Glutamatergic neuron (in vitro differentiated cells): ENCODE data around the gene KCNH4. TPM values are rescaled to one million over a fixed set of nuclear protein-coding genes. Genes with fewer than 3 reads are reported as not detected.

Source experiments
- DNase-seq: peaks from one replicate; pipeline ENCODE4 v3.0.0; 2022
- H3K27ac Mint-ChIP-seq: one replicate; pipeline ENCODE4 v1.8.0; 2020; ENCODE audit warnings: mild to moderate bottlenecking, mixed read lengths, inconsistent platforms; ENCODE audit not compliant: unreplicated experiment
- H3K27me3 Mint-ChIP-seq: one replicate; pipeline ENCODE4 v1.8.0; 2020; ENCODE audit warnings: mild to moderate bottlenecking, moderate library complexity, mixed read lengths, inconsistent platforms; ENCODE audit not compliant: unreplicated experiment
- H3K36me3 Mint-ChIP-seq: one replicate; pipeline ENCODE4 v1.8.0; 2020; ENCODE audit warnings: mild to moderate bottlenecking, mixed read lengths, inconsistent platforms; ENCODE audit not compliant: unreplicated experiment
- H3K4me1 Mint-ChIP-seq: one replicate; pipeline ENCODE4 v1.8.0; 2020; ENCODE audit warnings: mild to moderate bottlenecking, low read depth, mixed read lengths, inconsistent platforms; ENCODE audit not compliant: unreplicated experiment
- H3K4me3 Mint-ChIP-seq: one replicate; pipeline ENCODE4 v1.8.0; 2020; ENCODE audit warnings: mild to moderate bottlenecking, mixed read lengths, inconsistent platforms; ENCODE audit not compliant: unreplicated experiment
- H3K9me3 Mint-ChIP-seq: one replicate; pipeline ENCODE4 v1.8.0; 2020; ENCODE audit warnings: mild to moderate bottlenecking, moderate library complexity, mixed read lengths, inconsistent platforms; ENCODE audit not compliant: unreplicated experiment
- CTCF ChIP-seq: fragments of 200-600 bp; sonication (generic); IDR thresholded peaks from one replicate; pipeline ENCODE4 v1.5.0; 2021; ENCODE audit not compliant: partially characterized antibody, unreplicated experiment
- total RNA-seq: library from RNA; stranded (reverse); fragmentation: NEBNext Ultra II Directional; extraction: Animal tissue kit (Norgen Biotek cat#: 25700); gene quantifications from one replicate; pipeline ENCODE4 v1.2.1, GENCODE V29; 2021; ENCODE audit not compliant: unreplicated experiment

The KCNH4 gene
- total RNA-seq, 1 donor from 2014 or later, result 0.71 TPM

- H3K27ac Mint-ChIP-seq, result peak within 1 kb of the TSS; percentile 98
- DNase-seq, result peak; percentile 84
- H3K9me3 Mint-ChIP-seq, result peaks cover 8% of the 10 kb centered on the region
- no peaks in the 10 kb centered on the region for H3K36me3 Mint-ChIP-seq
- H3K4me1 Mint-ChIP-seq, result peaks cover 24% of the 10 kb centered on the region
- no peak for TF ChIP-seq CTCF
- H3K4me3 Mint-ChIP-seq, result peak within 1 kb of the TSS; percentile 74
- H3K27me3 Mint-ChIP-seq, result peaks cover 8% of the 10 kb centered on the region
Observed at GRCh38 chr17:42120770-42121769, 59.9 kb downstream of the KCNH4 start, which contains the start of gene KAT2A. KAT2A (minus strand) TSS chr17:42121367; CDS start chr17:42121304, 63 bp downstream.

GRCh38 chr17:42120161-42120769, 60.7 kb downstream of the KCNH4 start:
- H3K36me3 Mint-ChIP-seq, result no peaks in the 10 kb centered on the region
- no peak for TF ChIP-seq CTCF
- H3K9me3 Mint-ChIP-seq, result peaks cover 9% of the 10 kb centered on the region
- H3K4me1 Mint-ChIP-seq, result peaks cover 24% of the 10 kb centered on the region
- no peak for DNase-seq
- peak overlapping the region; percentile 55 for H3K27ac Mint-ChIP-seq
- H3K27me3 Mint-ChIP-seq, result peaks cover 8% of the 10 kb centered on the region
- peak overlapping the region; percentile 74 for H3K4me3 Mint-ChIP-seq

GRCh38 chr17:42119301-42119700, 61.6 kb downstream of the KCNH4 start:
- H3K4me1 Mint-ChIP-seq, result peaks cover 24% of the 10 kb centered on the region
- H3K27me3 Mint-ChIP-seq, result peaks cover 8% of the 10 kb centered on the region
- peaks cover 9% of the 10 kb centered on the region for H3K9me3 Mint-ChIP-seq
- no peaks in the 10 kb centered on the region for H3K36me3 Mint-ChIP-seq
- DNase-seq, result no peak
- no peak overlapping the region for H3K27ac Mint-ChIP-seq
- no peak for TF ChIP-seq CTCF
- H3K4me3 Mint-ChIP-seq, result no peak overlapping the region

- peak; percentile 48 for DNase-seq
- Mint-ChIP-seq H3K36me3 (no peaks in the 10 kb centered on the region), H3K27me3 (peaks cover 8% of the 10 kb centered on the region), H3K9me3 (peaks cover 9% of the 10 kb centered on the region), H3K4me1 (peaks cover 24% of the 10 kb centered on the region), H3K4me3 (no peak overlapping the region), H3K27ac (peak overlapping the region; percentile 53)
- peak; percentile 52 for TF ChIP-seq CTCF
Observed at GRCh38 chr17:42118545-42118944, 62.4 kb downstream of the KCNH4 start.
